Nephron progenitor cell (in vitro differentiated cells): ENCODE measurements around the gene CDHR2.
"Not testable (repeated sequence)": the region's sequence is repeated elsewhere in the genome, so short reads cannot be mapped to it uniquely, and the experiment has no call there.

Experiments used
- DNase-seq: peaks from one replicate; pipeline ENCODE4 v3.0.0; 2021
- H3K27ac Mint-ChIP-seq: 2 replicates; pipeline ENCODE4 v1.8.0; 2021; ENCODE audit warnings: mild to moderate bottlenecking, moderate library complexity, mixed read lengths
- H3K27me3 Mint-ChIP-seq: 2 replicates; pipeline ENCODE4 v1.8.0; 2021; ENCODE audit warnings: mild to moderate bottlenecking, low read depth, mixed read lengths; ENCODE audit not compliant: poor library complexity
- H3K36me3 Mint-ChIP-seq: 2 replicates; pipeline ENCODE4 v1.8.0; 2021; ENCODE audit warnings: low read depth, mixed read lengths
- H3K4me1 Mint-ChIP-seq: 2 replicates; pipeline ENCODE4 v1.8.0; 2021; ENCODE audit warnings: mixed read lengths
- H3K4me3 Mint-ChIP-seq: 2 replicates; pipeline ENCODE4 v1.8.0; 2021; ENCODE audit warnings: mild to moderate bottlenecking, moderate library complexity, mixed read lengths
- H3K9me3 Mint-ChIP-seq: 2 replicates; pipeline ENCODE4 v1.8.0; 2021; ENCODE audit warnings: mild to moderate bottlenecking, moderate library complexity, mixed read lengths
- CTCF ChIP-seq: fragments of 200-600 bp; sonication (generic); IDR thresholded peaks from 2 replicates; pipeline ENCODE4 v1.5.0; 2021; ENCODE audit warnings: antibody characterized with exemption

The CDHR2 gene

DNA sequence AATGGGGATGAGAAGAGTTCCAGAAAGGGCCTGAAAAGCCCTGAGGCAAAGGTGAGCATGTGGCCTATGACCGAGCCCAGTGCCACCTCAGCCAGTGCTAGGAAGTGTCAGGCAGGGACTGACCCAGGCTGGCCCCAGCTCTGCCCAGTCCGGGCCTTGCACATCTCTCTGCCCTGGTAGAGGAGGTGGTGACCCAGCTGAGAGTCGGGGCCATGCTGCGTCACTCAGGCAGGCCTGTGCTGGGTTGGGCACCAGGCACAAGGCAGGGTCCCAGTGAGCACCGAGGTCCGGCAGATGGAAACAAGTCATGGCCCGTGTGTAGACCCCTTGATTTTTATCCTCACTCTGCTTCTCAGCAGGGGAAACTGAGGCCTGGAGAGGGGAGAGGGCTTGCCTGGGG lies 729 bp downstream of the CDHR2 start:
- no peak overlapping the region for H3K27ac Mint-ChIP-seq
- peaks cover 4% of the 10 kb centered on the region for H3K27me3 Mint-ChIP-seq
- H3K9me3 Mint-ChIP-seq, result no peaks in the 10 kb centered on the region
- no peaks in the 10 kb centered on the region for H3K36me3 Mint-ChIP-seq
- no peak overlapping the region for H3K4me3 Mint-ChIP-seq
- no peak for DNase-seq
- H3K4me1 Mint-ChIP-seq, result peaks cover 32% of the 10 kb centered on the region
- TF ChIP-seq CTCF, result no peak

GRCh38 chr5:176550275-176550831 lies 1.2 kb downstream of the CDHR2 start:
- H3K27ac Mint-ChIP-seq, result no peak overlapping the region
- peaks cover 35% of the 10 kb centered on the region for H3K4me1 Mint-ChIP-seq
- H3K36me3 Mint-ChIP-seq, result no peaks in the 10 kb centered on the region
- no peaks in the 10 kb centered on the region for H3K9me3 Mint-ChIP-seq
- no peak overlapping the region for H3K4me3 Mint-ChIP-seq
- TF ChIP-seq CTCF, result no peak
- peaks cover 4% of the 10 kb centered on the region for H3K27me3 Mint-ChIP-seq
- DNase-seq, result no peak

GRCh38 chr5:176550937-176551336 lies 1.8 kb downstream of the CDHR2 start:
- H3K4me3 Mint-ChIP-seq, H3K36me3 Mint-ChIP-seq, DNase-seq, H3K27me3 Mint-ChIP-seq, H3K27ac Mint-ChIP-seq, H3K9me3 Mint-ChIP-seq: not testable (repeated sequence)
- peaks cover 38% of the 10 kb centered on the region for H3K4me1 Mint-ChIP-seq

DNA sequence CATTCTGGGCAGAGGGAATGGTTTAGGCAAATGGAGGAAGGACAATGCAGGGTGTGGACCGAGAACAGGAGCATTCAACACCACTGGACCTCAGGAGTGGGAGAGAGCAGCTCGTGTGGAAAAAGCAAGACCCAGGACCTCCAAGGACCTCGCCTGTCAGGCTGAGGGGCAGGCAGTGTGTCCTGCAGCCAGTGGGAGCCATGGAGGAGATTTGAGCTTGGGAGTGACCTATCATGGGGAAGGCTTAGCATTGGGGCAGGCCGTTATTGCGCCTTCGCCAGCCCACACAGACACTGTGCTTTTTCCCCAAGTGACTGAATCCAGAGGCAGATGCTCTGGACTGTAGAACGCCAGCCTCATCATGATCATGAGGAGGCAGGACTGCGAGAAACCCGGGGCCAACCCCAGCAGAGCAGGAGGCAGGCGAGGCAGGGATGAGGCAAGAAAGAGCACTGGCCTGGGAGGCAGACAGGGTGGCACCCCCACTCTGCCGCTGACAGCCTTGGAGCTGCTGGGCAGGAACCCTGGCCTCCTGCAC lies 3.3 kb downstream of the CDHR2 start:
- no peaks in the 10 kb centered on the region for H3K9me3 Mint-ChIP-seq
- H3K4me3 Mint-ChIP-seq, result no peak overlapping the region
- no peak overlapping the region for H3K27ac Mint-ChIP-seq
- no peak for TF ChIP-seq CTCF
- peaks cover 44% of the 10 kb centered on the region for H3K4me1 Mint-ChIP-seq
- no peaks in the 10 kb centered on the region for H3K36me3 Mint-ChIP-seq
- DNase-seq, result no peak
- H3K27me3 Mint-ChIP-seq, result peaks cover 4% of the 10 kb centered on the region

GRCh38 chr5:176553260-176554085 lies 4.3 kb downstream of the CDHR2 start:
- Mint-ChIP-seq H3K9me3 (no peaks in the 10 kb centered on the region), H3K4me3 (no peak overlapping the region), H3K27ac (no peak overlapping the region)

More at GRCh38 chr5:176553260-176554085, 4.3 kb downstream of the CDHR2 start:
- DNase-seq, result no peak
- H3K36me3 Mint-ChIP-seq, result no peaks in the 10 kb centered on the region
- H3K27me3 Mint-ChIP-seq, result peaks cover 4% of the 10 kb centered on the region
- no peak for TF ChIP-seq CTCF
- peaks cover 44% of the 10 kb centered on the region for H3K4me1 Mint-ChIP-seq
